Embryonic facial prominence (tissue), 1 donor: ENCODE data around the gene OLFM2.
A peak's percentile ranks its signal among the peaks of the same experiment; 100 is the strongest.
"Not testable (repeated sequence)": the region's sequence is repeated elsewhere in the genome, so short reads cannot be mapped to it uniquely, and the experiment has no call there.

Experiments
- DNase-seq: peaks from one replicate; pipeline ENCODE4 v3.0.0-alpha.2; 2016; ENCODE audit errors: extremely low spot score

Gene OLFM2

DNA sequence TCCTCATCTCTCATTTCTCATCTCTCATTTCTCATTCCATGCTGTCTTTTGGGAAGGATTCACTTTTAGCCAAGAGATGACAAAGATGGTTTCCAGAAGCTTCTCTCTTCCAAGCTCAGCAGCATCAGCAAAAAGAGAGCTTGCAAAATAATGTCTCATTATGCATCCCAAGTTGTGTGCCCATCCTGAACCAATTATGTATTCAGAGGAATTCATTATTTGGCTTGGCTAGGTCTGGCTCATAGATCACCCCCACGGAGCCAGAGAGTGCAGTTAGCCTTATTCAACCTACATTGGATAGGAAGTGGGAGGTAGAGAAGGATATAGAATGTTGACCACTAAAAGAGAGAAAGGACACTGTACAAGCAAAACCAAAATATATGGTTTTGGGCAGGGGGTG is 5.4 kb upstream of the OLFM2 start:
- DNase-seq = no peak

DNA sequence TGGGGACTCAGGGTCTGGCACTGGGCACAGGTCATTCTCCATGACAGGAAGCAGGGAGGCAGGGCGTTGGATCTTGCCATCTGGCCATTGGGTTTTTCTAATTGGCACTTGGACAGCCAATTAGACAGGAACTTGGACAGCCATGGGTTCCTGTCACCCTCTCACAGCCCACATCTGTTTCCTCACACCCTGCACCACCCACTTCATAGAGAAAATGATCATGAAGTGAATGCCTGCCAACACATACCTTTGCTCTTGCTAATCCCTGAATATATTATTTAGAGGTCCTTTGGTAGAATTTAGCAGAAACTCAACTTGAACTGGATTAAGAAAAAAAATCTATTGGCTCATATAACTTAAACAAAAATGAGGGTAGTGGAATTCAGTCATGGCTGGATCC is 4.9 kb upstream of the OLFM2 start:
- DNase-seq = no peak

DNA sequence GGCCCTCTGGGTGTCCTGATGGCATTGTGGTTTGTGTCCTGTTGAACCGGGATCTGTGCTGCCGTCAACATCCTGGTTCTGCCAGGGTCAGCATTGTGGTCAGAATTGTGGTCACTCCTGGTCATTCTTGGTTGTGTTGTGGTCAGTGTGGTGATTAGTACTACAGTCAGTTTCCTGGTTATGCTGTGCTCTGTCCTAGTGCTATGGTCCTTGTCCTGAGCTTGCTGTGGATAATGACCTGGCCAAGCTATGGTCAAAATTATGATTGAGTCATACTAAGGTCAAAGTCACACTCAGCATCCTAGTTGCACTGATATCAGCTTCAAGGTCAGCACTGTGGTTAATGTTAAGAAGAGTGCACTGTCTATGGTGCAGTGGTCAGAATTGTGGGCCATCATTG is 4.5 kb upstream of the OLFM2 start:
- no peak for DNase-seq

DNA sequence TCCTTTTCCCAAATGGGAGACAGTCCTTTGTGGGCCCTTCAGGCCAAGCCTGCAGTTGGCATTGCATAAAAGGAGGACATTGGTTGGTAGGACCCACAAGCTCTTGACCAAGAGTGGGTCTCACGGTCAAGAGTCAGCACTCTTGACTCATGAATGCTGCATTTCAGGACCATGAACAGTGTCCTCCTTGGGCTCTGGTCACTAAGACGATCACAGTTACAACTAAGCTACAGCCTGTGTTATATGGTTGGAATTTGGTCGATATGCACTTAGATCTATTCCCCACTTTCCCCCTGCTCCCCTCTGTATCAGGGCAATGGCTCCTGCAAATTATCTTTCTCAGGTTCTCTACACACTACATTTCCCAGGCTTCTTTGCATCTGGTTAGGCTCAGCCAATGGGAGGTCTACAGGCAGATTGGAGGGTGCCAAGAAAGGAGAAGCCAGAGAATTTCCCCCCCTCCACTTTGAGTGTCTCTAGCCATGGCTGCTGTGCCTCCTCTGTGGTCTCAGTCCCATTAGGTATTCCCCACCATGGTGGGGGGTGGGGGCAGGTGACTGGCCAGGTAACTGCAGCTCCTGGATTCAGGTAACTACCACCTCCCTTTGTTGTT is 3.1 kb upstream of the OLFM2 start:
- DNase-seq = no peak

DNA sequence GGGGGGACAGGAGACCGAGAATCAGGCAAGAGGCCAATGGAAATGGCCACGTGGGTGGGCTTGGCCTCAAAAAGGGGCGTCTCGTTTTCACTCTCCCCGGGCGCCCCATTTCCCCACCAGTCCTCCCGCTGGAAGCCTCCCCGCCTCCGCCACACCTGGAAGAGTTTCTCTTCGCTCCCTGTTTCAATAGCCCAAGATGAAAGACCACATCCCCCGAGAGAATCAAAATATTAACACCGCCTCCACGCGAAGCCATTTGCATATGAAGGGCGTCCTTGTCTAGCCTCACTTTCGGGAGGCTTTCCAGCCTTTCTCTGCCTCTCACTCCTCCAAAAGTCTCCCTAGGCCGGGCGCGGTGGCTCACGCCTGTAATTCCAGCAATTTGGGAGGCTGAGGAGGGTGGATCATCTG is 691 bp upstream of the OLFM2 start:
- no peak for DNase-seq

DNA sequence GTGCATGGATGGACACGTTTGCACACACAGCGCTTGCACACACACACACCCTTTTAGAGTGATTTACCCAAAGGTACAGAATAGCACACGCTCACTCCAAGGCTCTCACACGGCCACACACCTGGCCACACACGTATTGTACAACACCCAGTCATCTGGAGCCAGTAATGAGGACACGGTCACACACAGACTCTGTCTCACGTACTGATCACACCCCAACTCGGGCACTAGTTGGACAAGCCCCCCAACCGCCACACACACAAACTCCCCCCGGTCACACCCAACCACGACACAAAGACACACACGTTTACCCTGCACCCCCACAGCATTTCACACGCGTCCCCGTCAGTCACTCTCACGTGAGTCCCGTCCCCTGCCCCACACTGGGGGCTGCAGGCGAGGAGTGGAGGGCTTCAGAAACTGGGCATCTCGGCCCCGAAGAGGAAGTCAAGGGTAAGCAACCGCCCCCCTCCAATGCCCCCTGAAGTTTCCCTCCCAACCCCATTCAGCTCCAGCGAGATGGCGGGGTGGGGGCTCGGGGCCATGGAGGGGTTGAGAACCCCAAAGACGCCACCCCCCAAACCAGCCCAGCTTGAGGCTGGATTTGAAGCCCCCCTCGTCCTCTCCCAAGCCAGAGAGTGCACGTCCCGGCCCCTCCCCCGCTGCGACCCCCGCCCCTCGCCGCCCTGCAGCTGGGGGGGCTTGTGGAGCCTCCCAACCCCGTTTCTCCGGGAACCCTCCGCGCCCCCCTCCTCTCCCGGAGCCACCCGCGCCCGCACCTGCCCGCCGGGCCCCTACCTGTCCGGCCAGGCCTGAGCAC is 599 bp downstream of the OLFM2 start:
- no peak for DNase-seq

DNA sequence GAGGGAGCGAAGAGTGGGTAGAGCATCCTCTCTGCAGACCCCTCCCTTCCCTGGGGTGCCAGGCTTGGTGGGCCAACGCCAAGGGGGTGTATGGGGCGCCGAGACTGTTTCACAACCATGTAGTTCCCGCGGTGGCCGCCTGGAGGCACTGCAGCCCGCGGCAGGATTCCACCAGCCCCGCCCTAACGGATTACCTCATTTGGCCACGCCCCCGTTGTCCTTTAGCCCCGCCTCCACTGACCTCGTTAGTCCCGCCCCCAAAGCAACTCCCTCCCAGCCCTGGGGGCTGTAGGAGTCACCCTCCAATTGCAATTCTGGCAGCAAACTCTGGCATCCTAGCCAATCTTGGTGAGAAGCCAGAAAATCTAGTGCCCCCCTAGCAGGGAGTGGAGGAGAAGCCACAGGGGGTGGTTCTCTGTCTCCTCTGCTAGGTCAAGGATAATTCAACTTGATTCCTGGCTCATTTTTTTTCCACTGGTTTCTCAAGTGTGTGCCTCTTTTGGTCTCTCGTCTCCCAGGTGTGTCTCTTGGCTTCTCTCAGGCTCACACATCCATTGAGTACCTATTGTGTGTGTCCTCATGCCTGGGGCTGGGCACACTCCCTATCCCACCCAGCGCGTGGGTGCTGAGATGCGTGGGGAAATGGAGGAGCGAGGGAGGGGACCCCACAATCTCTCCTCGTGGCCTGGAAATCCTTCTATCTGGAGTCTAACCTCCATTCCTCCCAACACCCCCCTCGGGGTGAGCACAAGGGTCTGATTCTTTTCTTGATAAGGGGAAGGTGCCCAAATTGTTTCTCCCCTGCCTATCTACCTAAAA is 2.0 kb downstream of the OLFM2 start:
- DNase-seq = peak; percentile 58

DNA sequence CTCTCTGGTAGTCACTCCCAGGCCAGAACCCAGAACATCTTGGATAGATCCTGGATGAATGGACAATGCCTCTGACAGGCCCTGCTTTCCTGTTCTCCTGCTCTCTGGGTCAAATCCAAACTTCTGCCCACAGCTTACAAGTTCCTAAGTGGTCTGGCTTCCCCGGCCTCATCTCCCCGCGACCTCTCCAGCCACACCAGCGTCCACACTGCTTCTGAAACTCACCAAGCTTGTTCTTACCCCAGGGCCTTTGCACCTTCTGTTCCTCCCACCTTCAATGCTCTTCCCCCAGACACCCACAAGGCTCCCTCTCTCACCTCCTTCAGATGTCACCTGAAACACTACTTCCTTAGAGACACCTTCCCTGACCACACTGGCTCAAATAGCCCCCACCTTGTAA is 3.5 kb downstream of the OLFM2 start:
- no peak for DNase-seq

DNA sequence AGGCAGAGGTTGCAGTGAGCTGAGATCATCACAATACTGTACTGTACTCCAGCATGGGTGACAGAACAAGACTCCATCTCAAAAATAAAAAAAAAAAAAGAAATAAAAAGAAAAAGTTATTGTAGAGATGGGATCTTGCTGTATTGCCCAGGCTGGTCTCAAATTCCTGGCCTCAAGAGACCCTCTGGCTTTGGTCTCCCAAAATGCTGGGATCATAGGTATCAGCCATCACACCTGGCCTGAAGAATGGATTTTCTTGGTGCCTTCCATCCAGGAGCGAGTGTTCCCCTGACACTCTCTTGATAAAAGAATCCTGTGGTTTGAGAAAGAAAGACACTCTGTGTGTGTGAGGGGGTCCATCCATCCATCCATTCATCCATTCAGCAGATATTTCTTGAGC is 4.7 kb downstream of the OLFM2 start:
- no peak for DNase-seq

DNA sequence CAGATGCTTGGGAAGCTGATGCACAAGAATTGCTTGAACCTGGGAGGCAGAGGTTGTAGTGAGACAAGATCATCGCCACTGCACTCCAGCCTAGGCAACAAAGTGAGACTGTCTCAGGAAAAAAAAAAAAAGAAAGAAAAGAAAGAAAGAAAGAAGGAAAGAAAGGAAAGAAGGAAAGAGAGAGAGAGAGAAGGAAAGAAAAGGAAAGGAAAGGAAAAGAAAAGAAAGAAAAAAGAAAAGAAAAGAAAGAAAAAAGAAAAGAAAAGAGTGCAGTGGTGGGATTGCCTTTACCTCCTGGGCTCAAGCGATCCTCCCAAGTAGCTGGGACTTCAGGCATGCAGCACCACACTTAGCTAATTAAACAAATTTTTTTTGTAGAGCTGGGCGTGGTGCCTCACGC is 12.9 kb downstream of the OLFM2 start:
- DNase-seq = no peak

DNA sequence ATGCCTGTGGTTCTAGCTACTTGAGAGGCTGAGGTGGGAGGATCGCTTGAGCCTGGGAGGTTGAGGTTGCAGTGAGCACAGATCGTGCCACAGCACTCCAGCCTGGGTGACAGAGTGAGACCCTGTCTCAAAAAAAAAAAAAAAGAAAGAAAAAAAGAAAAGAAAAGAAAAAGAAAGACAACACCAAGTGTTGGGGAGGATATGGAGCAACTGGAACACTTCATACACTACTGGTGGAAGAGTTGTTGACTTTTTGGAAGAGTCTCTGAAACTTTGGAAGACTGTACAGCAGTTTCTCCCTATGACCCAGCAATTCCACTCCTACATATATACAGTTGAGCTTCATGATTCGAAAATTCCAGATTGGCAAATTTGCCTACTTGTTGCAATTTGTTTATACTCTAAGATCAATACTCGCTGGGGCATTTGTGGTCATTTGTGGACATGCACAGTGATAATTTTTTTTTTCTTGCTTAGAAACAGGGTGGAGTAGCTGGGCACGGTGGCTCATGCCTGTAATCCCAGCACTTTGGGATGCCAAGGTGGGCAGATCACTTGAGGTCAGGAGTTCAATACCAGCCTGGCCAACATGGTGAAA is 13.4 kb downstream of the OLFM2 start:
- DNase-seq = not testable (repeated sequence)

DNA sequence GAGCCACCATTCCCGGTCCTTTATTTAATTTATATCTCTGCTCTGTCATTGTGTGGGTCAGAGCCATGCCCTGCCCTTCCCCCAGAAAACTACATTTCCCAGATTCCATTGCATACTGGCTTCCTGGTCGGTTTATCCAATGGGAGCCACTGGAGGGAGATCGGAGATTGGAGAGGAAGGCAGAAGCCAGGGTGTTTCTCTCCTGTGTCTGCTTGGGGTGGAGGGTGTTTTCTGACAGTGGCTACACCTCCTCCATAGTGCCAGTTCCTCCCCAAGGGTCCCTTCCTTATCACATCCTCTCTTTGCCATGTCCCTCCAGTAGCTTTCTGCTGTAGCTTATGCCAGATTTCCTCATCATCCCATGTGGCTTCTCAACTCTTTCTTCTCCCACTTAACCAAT is 19.0 kb downstream of the OLFM2 start:
- DNase-seq = no peak

DNA sequence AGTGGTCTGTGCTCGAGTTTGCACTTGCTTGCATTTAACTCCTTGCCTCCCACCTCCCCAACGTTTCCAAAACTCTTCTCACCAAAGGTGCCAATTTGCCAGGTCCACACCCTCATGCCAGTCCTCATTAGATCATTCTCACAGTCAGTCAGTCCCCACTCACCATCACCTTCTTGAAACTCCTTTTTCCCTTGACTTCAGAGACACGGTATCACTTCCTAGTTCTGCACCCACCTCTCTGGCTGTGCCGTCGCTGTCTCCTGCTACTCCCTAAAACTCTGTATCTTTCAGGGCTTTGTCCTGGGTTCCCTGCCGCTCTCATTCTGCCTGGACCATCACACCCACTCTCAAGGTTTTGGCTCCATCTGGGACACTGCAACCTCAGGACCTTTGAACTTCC is 19.6 kb downstream of the OLFM2 start:
- DNase-seq = no peak

DNA sequence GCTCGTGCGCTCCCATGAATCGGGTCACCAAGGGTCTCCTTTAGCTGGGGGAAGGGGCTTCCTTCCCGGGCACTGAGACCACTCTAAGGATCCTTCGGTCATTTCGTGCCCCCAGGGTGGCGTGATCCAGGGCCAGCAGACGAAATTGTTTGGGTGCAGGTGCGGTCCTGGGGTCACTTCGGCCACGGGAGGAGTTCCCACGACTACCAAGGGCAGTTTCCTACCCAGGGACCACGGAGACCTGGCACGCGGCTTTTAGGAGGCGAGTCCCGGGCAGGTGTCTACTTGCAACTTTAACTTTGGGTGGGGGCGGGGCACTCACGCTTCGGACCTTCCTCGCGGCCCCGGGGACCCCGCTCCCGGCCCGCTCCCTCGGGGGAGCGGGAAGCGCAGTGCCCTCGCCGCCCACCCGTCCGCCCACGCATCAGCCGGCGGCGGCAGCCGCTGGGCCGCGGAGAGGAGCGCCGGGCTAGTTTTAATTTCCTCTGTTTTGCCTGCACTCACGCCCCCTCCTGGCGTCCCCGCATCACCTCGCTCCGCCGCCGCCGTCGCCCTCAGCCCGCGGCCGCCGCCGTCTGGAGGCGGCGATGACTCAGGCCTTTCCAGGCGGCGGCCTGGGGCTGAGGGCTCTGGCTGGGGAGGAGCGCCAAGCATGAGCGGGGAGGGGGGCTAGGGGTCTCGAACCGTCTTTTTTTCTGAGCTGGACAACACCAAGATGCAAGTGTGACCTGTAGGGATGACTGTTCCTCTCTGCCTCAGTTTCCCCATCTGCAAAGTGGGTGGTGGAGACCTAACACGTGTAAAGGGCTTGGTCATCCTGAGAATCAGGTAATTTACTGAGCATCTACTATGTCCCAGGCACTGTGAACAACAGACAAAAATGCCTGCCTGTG is 21.8 kb downstream of the OLFM2 start:
- DNase-seq = no peak

DNA sequence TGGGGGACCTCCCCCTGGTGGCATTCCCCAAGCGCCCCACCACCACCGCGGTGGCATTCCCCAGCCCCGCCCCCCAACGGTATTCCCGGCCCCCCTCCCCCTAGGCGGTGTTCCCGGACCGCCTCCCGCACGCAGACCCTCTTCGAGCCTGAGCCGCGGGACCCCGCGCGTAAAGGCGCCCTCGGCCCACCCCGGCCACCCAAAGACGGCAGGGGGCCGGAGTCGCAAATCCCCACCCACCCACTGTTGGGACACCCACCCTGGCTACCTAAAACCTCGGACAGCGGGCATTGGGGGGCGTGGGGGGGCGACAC is 22.4 kb downstream of the OLFM2 start:
- no peak for DNase-seq

DNA sequence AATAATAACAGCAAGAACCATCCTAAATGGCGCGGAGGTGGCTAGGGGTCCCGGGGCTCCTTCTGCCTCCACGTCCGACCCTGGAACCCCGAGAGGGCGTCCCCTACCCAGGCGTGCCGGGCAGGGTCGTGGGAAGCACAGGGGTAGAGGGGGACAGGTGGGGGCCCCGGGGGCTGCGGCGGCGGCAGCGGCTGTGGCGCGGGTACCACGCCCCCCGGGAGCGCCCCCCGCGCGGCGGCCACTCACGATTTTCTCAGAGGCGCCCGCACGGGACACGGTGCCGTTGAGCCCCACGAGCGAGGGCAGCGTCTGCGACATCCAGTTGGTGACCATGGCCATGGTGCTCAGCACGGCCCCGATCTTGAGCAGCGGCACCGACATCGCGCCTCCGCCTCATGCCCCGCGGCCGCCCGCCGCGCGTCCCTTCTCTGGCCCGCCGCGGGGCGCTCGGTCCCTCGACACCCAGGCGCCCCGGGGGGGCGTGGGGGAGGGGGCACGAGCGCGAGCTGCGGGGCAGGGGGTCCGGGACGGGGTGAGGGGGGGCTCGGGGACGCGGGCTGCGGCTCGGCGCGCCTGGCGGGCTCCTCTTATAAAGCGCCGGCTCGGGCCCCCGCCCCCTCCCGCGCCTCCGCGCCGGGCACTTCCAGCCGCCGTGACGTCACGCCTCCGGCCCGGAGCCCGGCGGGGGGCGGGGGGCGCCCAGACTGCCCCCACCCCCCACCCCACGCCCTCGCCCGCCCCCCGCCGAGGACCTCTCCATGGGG is 22.9 kb downstream of the OLFM2 start:
- DNase-seq = no peak

DNA sequence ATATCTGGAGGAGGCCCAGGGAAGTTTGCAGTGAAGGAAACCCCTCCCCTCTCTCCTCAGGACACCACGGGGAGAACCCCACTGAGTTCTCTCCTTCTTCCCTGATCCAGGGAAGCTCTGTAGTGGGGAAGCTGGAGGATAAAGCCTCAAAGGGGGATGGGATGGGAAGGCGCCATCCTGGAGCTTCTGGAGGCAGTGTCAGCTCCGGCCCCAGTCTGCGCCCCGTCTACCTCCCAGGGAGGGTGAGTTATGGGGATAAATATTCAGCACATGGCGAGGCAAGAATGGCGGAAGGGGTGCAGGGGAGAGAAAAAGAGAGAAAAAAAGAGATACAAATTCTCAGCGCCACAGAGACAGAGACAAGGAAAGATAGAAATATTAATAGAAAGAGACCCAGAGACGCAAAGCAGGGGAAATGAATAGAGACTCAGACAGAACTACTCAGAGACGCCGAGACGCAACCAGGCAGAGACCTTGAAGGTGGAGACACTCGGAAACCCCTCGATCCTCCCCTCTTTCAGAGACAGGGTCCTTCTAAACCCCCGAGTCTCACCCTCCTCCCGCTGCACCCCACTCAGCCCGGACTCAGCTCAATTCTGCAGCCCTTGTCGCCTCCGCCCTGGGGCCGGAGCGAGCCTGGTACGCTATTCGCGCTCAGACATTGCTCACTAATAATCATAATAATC is 23.6 kb downstream of the OLFM2 start:
- DNase-seq = no peak

DNA sequence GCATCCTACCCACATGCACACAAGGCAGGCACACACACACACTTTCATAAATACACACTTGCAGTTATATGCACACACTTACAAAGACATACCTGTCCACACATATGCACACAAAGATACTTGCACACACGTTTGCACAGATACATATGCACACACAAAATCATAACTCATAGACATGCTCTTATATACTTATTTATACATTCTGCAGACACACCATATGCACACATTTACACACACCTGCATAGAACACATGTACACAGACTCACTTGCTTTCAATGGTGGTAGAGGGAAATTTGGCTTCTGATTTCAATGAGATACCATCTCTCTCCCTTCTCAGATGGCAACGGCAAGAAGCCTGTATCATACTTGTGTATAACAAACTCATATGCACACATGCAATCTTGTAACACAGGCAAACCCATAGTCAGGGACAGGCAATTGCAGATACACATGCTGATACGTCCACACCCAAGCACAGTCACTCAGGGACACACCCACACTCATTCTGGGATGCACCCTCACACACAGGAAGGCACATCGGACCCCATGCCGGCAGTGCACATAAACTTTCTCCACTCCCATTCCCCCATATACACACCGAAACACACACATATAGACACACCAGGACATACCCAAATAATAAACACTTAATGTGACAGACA is 24.7 kb downstream of the OLFM2 start:
- no peak for DNase-seq

DNA sequence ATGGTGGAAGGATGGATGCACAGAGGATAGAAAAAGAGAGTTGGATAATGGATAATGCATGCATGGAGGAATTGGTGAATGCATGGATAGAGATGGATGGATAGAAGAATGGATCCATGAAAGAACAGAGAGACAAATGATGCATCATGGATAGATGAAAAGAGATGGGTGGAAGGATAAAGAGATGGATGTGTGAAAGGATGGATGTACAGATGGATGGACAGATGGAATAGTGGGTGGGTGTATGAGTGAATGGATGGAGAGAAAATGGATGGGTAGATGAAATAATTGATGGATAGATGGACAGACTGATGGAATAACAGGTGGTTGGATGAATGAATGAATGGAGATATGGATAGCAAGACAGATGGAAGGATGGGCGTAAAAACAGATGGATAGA is 25.7 kb downstream of the OLFM2 start:
- DNase-seq = no peak

DNA sequence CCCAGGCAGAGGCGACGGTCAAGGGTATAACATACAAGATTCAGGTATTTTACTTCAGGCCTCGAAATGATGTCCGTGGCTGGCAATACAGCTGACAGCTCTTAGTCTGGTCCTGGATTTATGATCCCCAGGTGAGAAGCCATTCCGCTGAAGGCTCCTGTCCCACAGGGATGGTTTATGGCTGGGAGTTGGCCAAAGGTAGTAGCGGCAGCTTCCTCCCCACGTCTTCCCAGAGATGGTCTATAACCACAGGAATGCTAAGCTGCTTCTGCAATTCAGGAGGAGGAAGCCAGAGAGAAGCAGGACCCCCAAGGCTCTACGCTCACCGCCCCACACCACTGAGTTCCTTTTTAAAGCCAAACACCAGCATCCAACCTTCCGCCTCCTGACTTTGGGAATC is 27.1 kb downstream of the OLFM2 start:
- no peak for DNase-seq
